ENCODE measurements around the gene IPP.
A peak's percentile ranks its signal among the peaks of the same experiment; 100 is the strongest.
"Not testable (repeated sequence)": the region's sequence is repeated elsewhere in the genome, so short reads cannot be mapped to it uniquely, and the experiment has no call there.

Gene IPP

GRCh38 chr1:45739137-45739536 lies 11.3 kb downstream of the IPP start:
- no peak for DNase-seq

DNA sequence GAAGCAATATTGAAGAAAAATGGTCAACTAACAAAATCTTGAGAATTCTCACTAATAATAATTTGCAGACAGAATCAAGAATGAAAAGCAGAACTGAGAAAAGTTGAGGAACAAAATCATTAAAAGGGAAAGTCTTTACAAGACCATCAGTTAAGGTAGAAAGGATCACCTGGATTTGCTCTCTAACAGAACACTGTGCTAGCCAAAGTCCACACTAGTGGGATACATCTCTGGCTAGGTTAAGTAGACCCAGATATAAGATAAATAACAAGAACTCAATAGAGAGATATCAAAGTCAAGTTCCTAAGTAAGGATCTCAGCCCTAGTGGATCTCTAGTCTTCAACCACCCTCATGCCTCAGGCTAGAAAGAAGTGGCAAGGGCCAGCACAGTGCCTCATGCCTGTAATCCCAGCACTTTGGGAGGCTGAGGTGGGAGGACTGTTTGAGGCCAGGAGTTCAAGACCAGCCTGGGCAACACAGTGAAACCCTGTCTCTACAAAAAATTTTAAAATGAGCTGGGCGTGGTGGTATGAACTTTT lies 19.6 kb downstream of the IPP start:
- DNase-seq: no peak

GRCh38 chr1:45730075-45730779 lies 20.2 kb downstream of the IPP start:
- DNase-seq: peak; percentile 14 to 29

GRCh38 chr1:45726007-45726406 lies 24.4 kb downstream of the IPP start:
- not testable (repeated sequence) for DNase-seq

DNA sequence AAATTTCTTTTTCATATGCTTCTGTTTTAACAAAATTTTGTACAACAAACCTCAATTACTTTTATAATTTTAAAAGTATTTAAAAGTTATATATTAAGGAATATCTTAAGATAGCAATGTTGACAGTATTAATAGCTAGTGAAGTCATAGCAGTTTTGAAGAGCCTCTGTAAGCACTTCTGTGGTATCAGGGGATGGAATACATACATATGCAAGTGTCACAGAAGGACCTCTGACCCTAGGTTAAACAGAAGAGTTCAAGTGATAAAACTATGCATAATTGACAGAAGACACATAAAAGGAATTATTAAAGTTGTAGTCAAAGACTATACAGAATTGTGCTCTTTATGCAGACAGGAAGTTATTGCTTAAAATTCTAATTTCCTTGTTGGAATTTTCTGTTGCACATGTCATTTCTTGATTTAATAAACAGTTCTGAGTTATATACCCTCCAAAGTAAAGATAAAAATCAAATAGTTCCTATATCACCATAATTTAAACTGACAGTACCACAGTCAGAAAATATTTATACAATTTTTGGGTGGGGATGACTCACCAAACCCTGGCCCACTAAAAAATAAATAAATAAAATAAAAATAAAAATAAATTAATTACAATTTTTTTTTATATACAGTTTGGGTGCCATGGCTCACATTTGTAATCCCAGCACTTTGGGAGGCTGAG lies 27.1 kb downstream of the IPP start:
- DNase-seq: peak; percentile 8 to 16

DNA sequence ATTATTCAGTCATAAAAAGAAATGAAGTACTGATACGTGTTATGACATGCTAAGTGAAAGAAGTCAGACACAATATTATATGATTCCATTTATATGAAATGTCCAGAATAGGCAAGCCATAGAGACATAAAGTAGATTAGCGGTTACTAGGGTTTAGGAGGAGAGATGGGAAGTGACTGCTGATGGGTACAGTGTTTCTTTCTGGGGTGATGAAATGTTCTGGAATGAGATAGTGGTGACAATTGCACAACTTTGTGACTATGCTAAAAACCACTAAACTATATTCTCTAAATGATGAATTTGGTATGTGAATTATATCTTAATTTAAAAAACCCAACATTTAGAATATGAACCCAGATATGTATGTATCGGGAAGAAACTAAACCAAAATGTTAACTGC lies 27.6 kb downstream of the IPP start:
- DNase-seq: peak; percentile 56 to 71

DNA sequence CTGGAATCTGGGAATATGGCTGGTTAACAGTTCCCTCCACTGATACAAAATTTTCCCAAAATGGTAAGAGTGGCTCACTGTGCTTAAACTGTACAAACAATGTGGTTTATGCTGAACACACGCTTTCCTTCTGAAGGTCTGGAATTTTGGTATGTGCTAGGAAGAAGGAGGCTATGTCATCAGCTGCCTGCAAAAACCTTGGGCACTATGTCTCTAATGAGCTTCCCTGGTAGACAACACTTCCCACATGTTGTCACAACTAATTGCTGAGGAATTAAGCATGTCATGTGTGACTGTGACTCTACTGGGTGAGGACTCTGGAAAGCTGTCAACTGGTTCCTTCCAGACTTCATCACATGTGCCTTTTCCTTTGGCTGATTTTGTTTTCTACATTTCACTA lies 29.2 kb downstream of the IPP start:
- no peak for DNase-seq

DNA sequence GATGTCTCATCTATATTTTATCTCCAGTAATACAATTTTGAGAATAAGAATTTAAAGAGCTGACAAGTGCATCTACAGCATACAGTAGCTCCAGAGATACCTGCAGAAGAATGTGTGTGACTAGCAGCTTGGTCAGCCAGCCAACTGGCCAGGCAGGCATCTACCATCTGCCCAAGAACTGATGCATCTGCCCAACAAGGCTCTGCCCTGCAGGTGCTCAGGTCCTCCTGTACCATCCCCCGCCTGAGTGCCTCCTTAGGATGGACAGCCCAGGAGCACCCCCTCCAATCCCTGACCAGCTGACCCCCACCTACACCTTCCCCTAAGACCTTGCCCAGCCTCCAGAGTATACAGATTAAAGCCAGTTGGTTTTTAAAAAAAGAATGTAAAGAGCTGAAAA lies 32.2 kb downstream of the IPP start:
- no peak for DNase-seq

- not testable (repeated sequence) for DNase-seq
These were observed 33.1 kb downstream of the IPP start for GRCh38 chr1:45717386-45717785.

GRCh38 chr1:45716700-45717099 lies 33.8 kb downstream of the IPP start:
- no peak for DNase-seq

- no peak for DNase-seq
These were observed 36.7 kb downstream of the IPP start for GRCh38 chr1:45713711-45714110.

GRCh38 chr1:45704637-45705036 lies 45.8 kb downstream of the IPP start:
- DNase-seq: no peak

- DNase-seq: no peak
These were observed 55.6 kb downstream of the IPP start for GRCh38 chr1:45694823-45695222.

DNA sequence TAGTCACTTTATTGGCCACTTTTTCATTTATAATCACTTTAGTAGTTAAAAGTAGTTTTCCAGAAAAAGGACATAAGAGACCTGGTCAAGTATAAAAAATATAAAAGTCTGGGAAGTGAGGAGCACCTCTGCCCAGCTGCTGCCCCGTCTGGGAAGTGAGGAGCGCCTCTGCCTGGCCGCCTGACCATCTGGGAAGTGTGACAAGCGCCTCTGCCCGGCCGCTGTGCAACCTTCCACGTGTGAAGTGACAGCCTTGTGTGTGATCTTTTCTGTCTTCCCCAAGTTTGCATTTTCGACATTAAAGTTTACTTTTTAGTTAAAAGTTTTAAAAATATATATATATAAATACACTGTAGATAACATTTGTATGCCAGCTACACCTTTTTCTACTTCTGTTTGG lies 56.6 kb downstream of the IPP start:
- not testable (repeated sequence) for DNase-seq

DNA sequence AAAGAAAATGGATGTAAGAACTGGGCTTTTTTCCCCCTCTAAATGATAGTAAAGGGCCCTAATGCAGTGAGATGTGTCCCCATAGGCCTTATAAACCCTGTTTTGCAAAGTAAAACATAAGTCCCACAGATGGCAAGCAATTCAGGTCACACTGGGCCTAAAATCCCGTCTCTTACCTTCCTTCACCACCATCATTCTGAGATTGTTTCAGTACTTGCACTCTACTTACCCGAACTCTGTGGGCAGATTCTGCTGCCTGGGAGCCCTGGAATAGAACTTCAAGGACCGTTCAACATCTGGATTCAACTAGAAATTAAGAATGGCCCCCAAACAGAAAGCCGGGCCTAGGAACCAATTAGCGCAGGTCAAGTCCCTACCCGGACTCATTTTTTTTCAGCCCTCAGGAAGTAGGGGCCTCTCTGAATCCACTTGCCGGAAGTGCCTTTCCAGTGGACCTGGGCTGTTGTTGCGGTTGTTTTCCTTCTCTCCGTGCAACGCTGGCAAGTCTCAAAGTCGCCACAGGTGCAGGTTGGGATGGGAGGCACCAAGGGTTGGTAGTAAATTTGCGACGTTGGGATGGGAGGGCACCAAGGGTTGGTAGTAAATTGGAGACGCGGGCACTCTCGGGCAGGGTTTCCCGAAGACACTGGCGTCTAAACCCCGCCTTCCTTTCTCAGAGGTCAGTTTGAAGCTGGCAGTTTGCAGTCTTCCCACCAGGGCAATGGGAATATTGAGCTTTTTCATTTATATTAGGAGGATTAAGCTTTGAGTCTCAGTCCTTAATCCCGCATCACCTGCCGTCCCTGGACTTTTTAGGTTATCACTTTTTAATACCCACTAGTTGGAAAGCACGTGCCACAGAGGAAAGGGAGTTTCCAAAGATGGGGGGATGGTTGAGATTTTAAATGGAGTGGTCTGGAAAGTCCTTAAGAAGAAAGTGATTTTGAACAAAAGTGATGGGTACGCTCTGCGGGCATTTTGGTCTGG lies 62.4 kb downstream of the IPP start, which contains the start of gene TMEM69:
TSS of gene TMEM69 (plus strand) at position 428 of the 987 bp plus-strand sequence. CDS start 2,888 bp downstream, outside the sequence.
- DNase-seq: peak; percentile 77 to 81

GRCh38 chr1:45687014-45687753 lies 63.3 kb downstream of the IPP start:
- DNase-seq: peak; percentile 98

DNA sequence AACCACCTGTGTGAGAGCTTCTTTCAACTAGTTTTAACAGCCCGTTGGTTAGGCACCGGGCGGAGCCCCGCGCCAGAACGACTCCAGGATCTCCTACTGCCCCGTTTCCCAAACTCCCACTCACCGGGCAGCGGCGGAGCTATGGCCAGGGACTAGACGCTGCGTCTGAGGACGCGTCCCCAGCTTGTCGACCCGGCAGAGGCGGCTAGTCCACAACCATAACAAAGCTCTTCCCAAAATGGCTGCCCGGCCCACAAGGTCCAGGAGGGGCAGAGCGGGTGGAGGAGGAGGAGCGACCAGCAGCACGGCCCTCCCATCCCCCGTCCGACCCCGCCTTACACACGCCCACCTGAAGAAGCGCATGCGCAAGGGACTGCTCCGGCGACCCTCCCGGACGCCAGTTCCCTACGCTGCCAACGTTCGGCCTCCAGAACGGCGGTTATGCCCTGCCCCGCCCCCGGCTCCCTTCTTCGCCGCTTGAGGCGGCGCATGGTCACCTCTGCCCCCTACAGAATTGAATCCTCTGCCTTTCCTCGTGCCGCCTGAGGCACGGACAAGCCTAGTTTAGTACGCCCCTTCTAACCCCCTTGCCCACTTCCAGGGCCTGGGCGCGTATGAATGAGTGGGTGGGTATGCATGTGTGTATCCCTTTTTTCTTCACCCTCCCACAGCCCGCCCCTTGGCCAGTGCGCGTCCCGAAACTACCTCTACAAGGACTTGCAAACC lies 64.0 kb downstream of the IPP start, which contains the start of gene GPBP1L1:
TSS of gene GPBP1L1 (minus strand) at position 246 of the 726 bp plus-strand sequence. CDS start 27,446 bp downstream, outside the sequence.
- DNase-seq: peak; percentile 92 to 94

DNA sequence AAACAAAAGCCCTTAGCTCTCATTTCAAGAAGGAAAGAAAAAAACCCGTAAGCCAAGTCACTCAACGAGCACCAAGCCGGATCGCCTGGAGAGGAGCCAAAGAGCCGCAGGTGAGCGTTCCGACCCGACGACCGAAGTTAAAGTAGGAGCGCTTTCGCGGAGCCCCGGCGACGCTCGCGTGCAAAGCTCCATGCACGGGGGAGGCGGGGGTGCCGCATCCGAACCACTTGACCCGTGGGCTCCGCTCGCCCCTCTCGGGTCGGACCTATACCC lies 64.5 kb downstream of the IPP start:
- no peak for DNase-seq

GRCh38 chr1:45685308-45686014 lies 65.0 kb downstream of the IPP start:
- peak in 1 of 2 experiments; percentile 20 for DNase-seq

- no peak for DNase-seq
These were observed 66.1 kb downstream of the IPP start for GRCh38 chr1:45684402-45684801.

- no peak for DNase-seq
These were observed 67.5 kb downstream of the IPP start for GRCh38 chr1:45682942-45683341.

Data from AML-193 (cell line).